Omental fat pad (tissue), 4 donors: ENCODE results near the gene MYO18B. TPM values are rescaled to one million over a fixed set of nuclear protein-coding genes. Genes with fewer than 3 reads are reported as not detected.

Experiments used
- ATAC-seq: fragments of 150-250 bp; one replicate; pipeline ENCODE4 v1.9.1; 2016; ENCODE audit warnings: mild to moderate bottlenecking, moderate library complexity; ENCODE audit not compliant: low FRiP score
- DNase-seq: peaks from one replicate; pipeline ENCODE4 v3.0.0-alpha.2; 2019; ENCODE audit warnings: low spot score
- CTCF ChIP-seq, 3 donors: fragments of 450-650 bp; IDR thresholded peaks; one replicate each; pipeline ENCODE4 v1.5.1; 2016 to 2017; ENCODE audit warnings: antibody characterized with exemption in 3 of 3, mild to moderate bottlenecking in 3 of 3, moderate library complexity in 2 of 3
- total RNA-seq, 4 donors: library from RNA; depleted of rRNA; stranded (reverse); fragments of >200 nt; gene quantifications; one replicate each; pipeline ENCODE4 v1.1.0, GENCODE V29; 2016

MYO18B gene
- total RNA-seq, 4 donors from 2014 or later = under 0.01 TPM; not detected in 2

- DNase-seq = no peak
- TF ChIP-seq CTCF (IDR thresholded peaks at IDR 0.05) = no peak
- ATAC-seq = no peak
These were observed 93.4 kb downstream of the MYO18B start for GRCh38 chr22:25835348-25835747.

- no peak for ATAC-seq
- DNase-seq = no peak
- no peak for TF ChIP-seq CTCF (IDR thresholded peaks at IDR 0.05)
These were observed 95.4 kb downstream of the MYO18B start for GRCh38 chr22:25837288-25837900.

- ATAC-seq (no peak), DNase-seq (no peak)
- TF ChIP-seq CTCF (IDR thresholded peaks at IDR 0.05) = no peak
These were observed 97.2 kb downstream of the MYO18B start for GRCh38 chr22:25838960-25839741.

GRCh38 chr22:25839755-25840154, 97.8 kb downstream of the MYO18B start:
- no peak for TF ChIP-seq CTCF (IDR thresholded peaks at IDR 0.05)
- ATAC-seq (no peak), DNase-seq (no peak)

GRCh38 chr22:25840167-25840566, 98.2 kb downstream of the MYO18B start:
- ATAC-seq (no peak), DNase-seq (no peak)
- no peak for TF ChIP-seq CTCF (IDR thresholded peaks at IDR 0.05)

- DNase-seq = no peak
- TF ChIP-seq CTCF (IDR thresholded peaks at IDR 0.05) = no peak
- ATAC-seq = no peak
These were observed 98.9 kb downstream of the MYO18B start for GRCh38 chr22:25840891-25841290.

GRCh38 chr22:25841775-25842174, 99.8 kb downstream of the MYO18B start:
- ATAC-seq = no peak

More at GRCh38 chr22:25841775-25842174, 99.8 kb downstream of the MYO18B start:
- no peak for TF ChIP-seq CTCF (IDR thresholded peaks at IDR 0.05)
- DNase-seq = no peak
